Naive thymus-derived CD8-positive, alpha-beta T cell (primary cell): ENCODE results near the gene NOC4L. TPM values are rescaled to one million over a fixed set of nuclear protein-coding genes. Genes with fewer than 3 reads are reported as not detected.
"Not testable (repeated sequence)": the region's sequence is repeated elsewhere in the genome, so short reads cannot be mapped to it uniquely, and the experiment has no call there.

Source experiments
- ATAC-seq, 2 donors: fragments of 150-1000 bp; cut with Tn5 transposase in 1 of 2; sonication (Bioruptor Pico), chemical (Tn5 transposase) in 1 of 2; 1 replicate in 1 of 2; 2 replicates in 1 of 2; pipeline ENCODE4 v1.10.0; 2021; ENCODE audit warnings: mild to moderate bottlenecking in 2 of 2, moderate library complexity in 2 of 2
- POLR2A ChIA-PET: fragments of 350-600 bp; sonication (Branson Sonifier 250); formaldehyde crosslinking; loops from one replicate; lab custom pipeline; 2021; ENCODE audit warnings: antibody characterized with exemption; lab: Charles Lee
- DNase-seq, 10 donors: peaks; one replicate each; pipeline versions ENCODE4 v3.0.0 to v3.0.0-alpha.2; 2020 to 2022
- H3K27ac Mint-ChIP-seq, 10 donors: one replicate each; pipeline ENCODE4 v1.8.0; 2020 to 2022; ENCODE audit warnings: mild to moderate bottlenecking in 10 of 10, mixed read lengths in 10 of 10, moderate library complexity in 4 of 10, inconsistent platforms in 1 of 10
- H3K27me3 Mint-ChIP-seq, 5 donors: one replicate each; pipeline ENCODE4 v1.8.0; 2021 to 2022; ENCODE audit warnings: mixed read lengths in 5 of 5
- H3K36me3 Mint-ChIP-seq, 3 donors: one replicate each; pipeline ENCODE4 v1.8.0; 2020 to 2022; ENCODE audit warnings: mixed read lengths in 3 of 3, mild to moderate bottlenecking in 2 of 3, inconsistent platforms in 1 of 3
- H3K4me1 Mint-ChIP-seq, 4 donors: one replicate each; pipeline ENCODE4 v1.8.0; 2021 to 2022; ENCODE audit warnings: mixed read lengths in 4 of 4
- H3K4me3 Mint-ChIP-seq, 10 donors: one replicate each; pipeline ENCODE4 v1.8.0; 2020 to 2022; ENCODE audit warnings: mild to moderate bottlenecking in 10 of 10, mixed read lengths in 10 of 10, moderate library complexity in 6 of 10, inconsistent platforms in 1 of 10
- H3K9me3 Mint-ChIP-seq, 9 donors: one replicate each; pipeline ENCODE4 v1.8.0; 2020 to 2022; ENCODE audit warnings: mixed read lengths in 9 of 9, mild to moderate bottlenecking in 3 of 9, inconsistent platforms in 1 of 9, moderate library complexity in 1 of 9
- polyA plus RNA-seq, 3 donors: library from polyadenylated mRNA; unstranded; fragments of 300-500 nt; fragmentation: Illumina TruSeq; gene quantifications; one replicate each; pipeline ENCODE4 v1.2.3, GENCODE V29; 2021
- total RNA-seq, 8 experiments: library from RNA in 2 of 8; stranded (reverse) in 2 of 8; gene quantifications; one replicate each; pipeline ENCODE4 v1.2.3 and lab custom pipeline; 2021 to 2026

Gene NOC4L
- total and polyA plus RNA-seq, 5 experiments from 2014 or later: 20.0 to 31.2 (median 23.5) TPM

GRCh38 chr12:132190834-132191500, 46.7 kb downstream of the NOC4L start:
- ATAC-seq: no peak
- Mint-ChIP-seq H3K4me1 (peaks cover 11 to 46% (median 41%) of the 10 kb centered on the region in 4 donors), H3K27ac (peak overlapping the region in 6 of 10 donors; percentile 15 to 86 (median 60)), H3K4me3 (peak overlapping the region; percentile 36 to 93 (median 56)), H3K36me3 (peaks cover 0 to 6% (median 2%) of the 10 kb centered on the region in 3 donors), H3K27me3 (no peaks in the 10 kb centered on the region), H3K9me3 (peaks cover 0 to 22% (median 12%) of the 10 kb centered on the region in 9 donors)
- DNase-seq: no peak
- POLR2A ChIA-PET: interaction anchor here (1.3 to 3.4 kb wide), 2 partner anchors 14 to 29 kb away, joined by 4 to 26 read pairs; no protein-coding TSS in a partner anchor

GRCh38 chr12:132191715-132192553, 47.7 kb downstream of the NOC4L start:
- no peaks in the 10 kb centered on the region for H3K27me3 Mint-ChIP-seq
- peak overlapping the region in 1 of 10 donors; percentile 15 for H3K4me3 Mint-ChIP-seq

GRCh38 chr12:132194056-132194455, 49.8 kb downstream of the NOC4L start:
- H3K27ac Mint-ChIP-seq: peak overlapping the region in 1 of 10 donors; percentile 63
- peaks cover 0 to 24% (median 12%) of the 10 kb centered on the region in 9 donors for H3K9me3 Mint-ChIP-seq
- ATAC-seq (no peak), DNase-seq (peak in 1 of 10 donors; percentile 28)
- no peaks in the 10 kb centered on the region for H3K27me3 Mint-ChIP-seq
- H3K4me3 Mint-ChIP-seq: no peak overlapping the region
- POLR2A ChIA-PET: no interaction called here
- peaks cover 6 to 18% (median 17%) of the 10 kb centered on the region in 4 donors for H3K4me1 Mint-ChIP-seq
- peaks cover 0 to 6% (median 2%) of the 10 kb centered on the region in 3 donors for H3K36me3 Mint-ChIP-seq

More at GRCh38 chr12:132191715-132192553, 47.7 kb downstream of the NOC4L start:
- ATAC-seq (no peak), DNase-seq (no peak)
- Mint-ChIP-seq H3K27ac (peak overlapping the region in 1 of 10 donors; percentile 29), H3K9me3 (peaks cover 0 to 24% (median 12%) of the 10 kb centered on the region in 9 donors), H3K4me1 (peaks cover 10 to 36% (median 31%) of the 10 kb centered on the region in 4 donors), H3K36me3 (peaks cover 0 to 6% (median 2%) of the 10 kb centered on the region in 3 donors)
- POLR2A ChIA-PET: interaction anchor here (3.4 kb wide), 1 partner anchor 30 kb away, joined by 26 read pairs; no protein-coding TSS in a partner anchor

- ATAC-seq: no peak
- no peak for DNase-seq
- Mint-ChIP-seq H3K27ac (no peak overlapping the region), H3K36me3 (peaks cover 0 to 5% (median 0%) of the 10 kb centered on the region in 3 donors), H3K4me1 (peaks cover 4 to 13% (median 13%) of the 10 kb centered on the region in 4 donors), H3K9me3 (peaks cover 0 to 19% (median 11%) of the 10 kb centered on the region in 9 donors), H3K27me3 (no peaks in the 10 kb centered on the region), H3K4me3 (peak overlapping the region in 1 of 10 donors; percentile 29)
- POLR2A ChIA-PET: no interaction called here
Measured at GRCh38 chr12:132194556-132194955, 50.3 kb downstream of the NOC4L start.

GRCh38 chr12:132195242-132195641, 51.0 kb downstream of the NOC4L start:
- H3K36me3 Mint-ChIP-seq, H3K27ac Mint-ChIP-seq, ATAC-seq, H3K4me3 Mint-ChIP-seq, H3K27me3 Mint-ChIP-seq: not testable (repeated sequence)
- H3K4me1 Mint-ChIP-seq: peaks cover 4 to 12% (median 8%) of the 10 kb centered on the region in 4 donors
- peak in 1 of 10 donors; percentile 0 for DNase-seq
- POLR2A ChIA-PET: interaction anchor here (0.7 kb wide), 1 partner anchor 9 kb away, joined by 3 read pairs; no protein-coding TSS in a partner anchor
- H3K9me3 Mint-ChIP-seq: peaks cover 0 to 19% (median 11%) of the 10 kb centered on the region in 9 donors

GRCh38 chr12:132196038-132196872, 52.0 kb downstream of the NOC4L start:
- Mint-ChIP-seq H3K27ac (peak overlapping the region in 1 of 10 donors; percentile 43), H3K9me3 (peaks cover 0 to 19% (median 11%) of the 10 kb centered on the region in 9 donors), H3K4me3 (no peak overlapping the region), H3K36me3 (peaks cover 0 to 5% (median 0%) of the 10 kb centered on the region in 3 donors), H3K27me3 (no peaks in the 10 kb centered on the region), H3K4me1 (peaks cover 0 to 2% (median under 1%) of the 10 kb centered on the region in 4 donors)
- DNase-seq (no peak), ATAC-seq (no peak)
- POLR2A ChIA-PET: interaction anchor here (0.7 kb wide), 1 partner anchor 8 kb away, joined by 3 read pairs; no protein-coding TSS in a partner anchor

- H3K27me3 Mint-ChIP-seq: peaks cover 0 to 1% (median 0%) of the 10 kb centered on the region in 5 donors
- POLR2A ChIA-PET: no interaction called here
- no peak overlapping the region for H3K4me3 Mint-ChIP-seq
- DNase-seq (no peak), ATAC-seq (no peak)
- H3K27ac Mint-ChIP-seq: no peak overlapping the region
- peaks cover 0 to 5% (median 0%) of the 10 kb centered on the region in 3 donors for H3K36me3 Mint-ChIP-seq
- peaks cover 0 to 2% (median 0%) of the 10 kb centered on the region in 4 donors for H3K4me1 Mint-ChIP-seq
- peaks cover 0 to 19% (median 11%) of the 10 kb centered on the region in 9 donors for H3K9me3 Mint-ChIP-seq
Measured at GRCh38 chr12:132196873-132197390, 52.7 kb downstream of the NOC4L start.

GRCh38 chr12:132197581-132198354, 53.5 kb downstream of the NOC4L start:
- Mint-ChIP-seq H3K27me3 (peaks cover 0 to 9% (median 3%) of the 10 kb centered on the region in 5 donors), H3K9me3 (peaks cover 0 to 18% (median 11%) of the 10 kb centered on the region in 9 donors), H3K4me1 (peaks cover 0 to 2% (median 0%) of the 10 kb centered on the region in 4 donors), H3K4me3 (no peak overlapping the region), H3K27ac (no peak overlapping the region), H3K36me3 (peaks cover 0 to 5% (median 0%) of the 10 kb centered on the region in 3 donors)
- POLR2A ChIA-PET: interaction anchor here (0.5 kb wide), 1 partner anchor 14 kb away, joined by 3 read pairs; no protein-coding TSS in a partner anchor
- no peak for ATAC-seq
- DNase-seq: no peak

GRCh38 chr12:132199101-132199500, 54.8 kb downstream of the NOC4L start:
- H3K27ac Mint-ChIP-seq: no peak overlapping the region
- POLR2A ChIA-PET: no interaction called here
- no peak for ATAC-seq

GRCh38 chr12:132199526-132200319, 55.5 kb downstream of the NOC4L start:
- Mint-ChIP-seq H3K9me3 (peaks cover 0 to 3% (median 0%) of the 10 kb centered on the region in 9 donors), H3K4me1 (peaks cover 0 to 6% (median 3%) of the 10 kb centered on the region in 4 donors), H3K36me3 (no peaks in the 10 kb centered on the region), H3K4me3 (no peak overlapping the region), H3K27me3 (peaks cover 8 to 21% (median 12%) of the 10 kb centered on the region in 5 donors), H3K27ac (peak overlapping the region in 1 of 10 donors; percentile 51)
- DNase-seq (no peak), ATAC-seq (no peak)
- POLR2A ChIA-PET: no interaction called here

More at GRCh38 chr12:132199101-132199500, 54.8 kb downstream of the NOC4L start:
- Mint-ChIP-seq H3K4me1 (peaks cover 0 to 2% (median under 1%) of the 10 kb centered on the region in 4 donors), H3K4me3 (no peak overlapping the region), H3K36me3 (peaks cover 0 to 2% (median 0%) of the 10 kb centered on the region in 3 donors), H3K9me3 (peaks cover 0 to 7% (median 2%) of the 10 kb centered on the region in 9 donors), H3K27me3 (peaks cover 2 to 14% (median 6%) of the 10 kb centered on the region in 5 donors)
- DNase-seq: no peak
